Lower leg skin (tissue), 3 donors: ENCODE data around the gene NR6A1.

ENCODE experiments used
- CTCF ChIP-seq, 3 donors: fragments of 450-650 bp; IDR thresholded peaks; one replicate each; pipeline ENCODE4 v1.5.1; 2016; ENCODE audit warnings: antibody characterized with exemption in 3 of 3, mild to moderate bottlenecking in 3 of 3, moderate library complexity in 2 of 3
- POLR2A ChIP-seq, 2 donors: fragments of 450-650 bp; IDR thresholded peaks; one replicate each; pipeline ENCODE4 v1.6.1; 2016 to 2017; ENCODE audit warnings: antibody characterized with exemption in 2 of 2, mild to moderate bottlenecking in 1 of 2, moderate library complexity in 1 of 2

- TF ChIP-seq CTCF (IDR thresholded peaks at IDR 0.05) (no peak), POLR2A (IDR thresholded peaks at IDR 0.05) (no peak)
Observed at GRCh38 chr9:124766815-124767554, 4.1 kb downstream of the NR6A1 start.
